ENCODE measurements around the gene LINC00305.
A peak's percentile ranks its signal among the peaks of the same experiment; 100 is the strongest.

Gene LINC00305

GRCh38 chr18:64111950-64112349, 36.9 kb downstream of the LINC00305 start:
- no peak for DNase-seq

GRCh38 chr18:64110692-64111480, 38.0 kb downstream of the LINC00305 start:
- peak in 1 of 2 experiments; percentile 45 for DNase-seq

GRCh38 chr18:64103986-64104385, 44.9 kb downstream of the LINC00305 start:
- DNase-seq: no peak

- DNase-seq: peak in 1 of 2 experiments; percentile 28
Observed at GRCh38 chr18:64100116-64100922, 48.6 kb downstream of the LINC00305 start.

- no peak for DNase-seq
Observed at GRCh38 chr18:64099244-64099643, 49.6 kb downstream of the LINC00305 start.

GRCh38 chr18:64097497-64097896, 51.4 kb downstream of the LINC00305 start:
- DNase-seq: no peak

GRCh38 chr18:64095056-64095455, 53.8 kb downstream of the LINC00305 start:
- DNase-seq: no peak

- no peak for DNase-seq
Observed at GRCh38 chr18:64094210-64094609, 54.7 kb downstream of the LINC00305 start.

GRCh38 chr18:64091526-64091925, 57.4 kb downstream of the LINC00305 start:
- no peak for DNase-seq

- no peak for DNase-seq
Observed at GRCh38 chr18:64090876-64091275, 58.0 kb downstream of the LINC00305 start.

- no peak for DNase-seq
Observed at GRCh38 chr18:64083916-64084315, 65.0 kb downstream of the LINC00305 start.

GRCh38 chr18:64082513-64082912, 66.4 kb downstream of the LINC00305 start:
- DNase-seq: no peak

GRCh38 chr18:64082054-64082453, 66.8 kb downstream of the LINC00305 start:
- peak in 1 of 2 experiments; percentile 31 for DNase-seq

- no peak for DNase-seq
Observed at GRCh38 chr18:64073971-64074370, 74.9 kb downstream of the LINC00305 start.

GRCh38 chr18:64055019-64055418, 93.9 kb downstream of the LINC00305 start:
- DNase-seq: no peak

- DNase-seq: no peak
Observed at GRCh38 chr18:64053246-64053645, 95.6 kb downstream of the LINC00305 start.

- no peak for DNase-seq
Observed at GRCh38 chr18:64052772-64053171, 96.1 kb downstream of the LINC00305 start.

GRCh38 chr18:64044616-64045015, 104.3 kb downstream of the LINC00305 start:
- no peak for DNase-seq

GRCh38 chr18:64042728-64043358, 106.0 kb downstream of the LINC00305 start:
- no peak for DNase-seq

- DNase-seq: peak; percentile 30 to 57
Observed at GRCh38 chr18:64037812-64038414, 111.0 kb downstream of the LINC00305 start.

- no peak for DNase-seq
Observed at GRCh38 chr18:64032312-64032711, 116.6 kb downstream of the LINC00305 start.

GRCh38 chr18:64031411-64031810, 117.5 kb downstream of the LINC00305 start:
- no peak for DNase-seq
